Neural progenitor cell (in vitro differentiated cells): Measurements from ENCODE around the gene NUBPL. TPM values are rescaled to one million over a fixed set of nuclear protein-coding genes. Genes with fewer than 3 reads are reported as not detected.

Source experiments
- DNase-seq: peaks from one replicate; pipeline ENCODE4 v3.0.0-alpha.2; 2016; ENCODE audit warnings: low spot score
- H2AFZ ChIP-seq: fragments of 200-600 bp; sonication (generic); replicated peaks from 2 replicates; pipeline ENCODE4 v1.6.1; 2016; ENCODE audit warnings: antibody characterized with exemption
- H3F3A ChIP-seq: fragments of 200-600 bp; sonication (generic); 2 replicates; pipeline ENCODE4 v1.6.1; 2016; ENCODE audit warnings: antibody characterized with exemption, low read depth
- H3K27ac ChIP-seq: fragments of 200-600 bp; sonication (generic); 2 replicates; pipeline ENCODE4 v1.5.1; 2016; ENCODE audit warnings: mild to moderate bottlenecking
- H3K27me3 ChIP-seq: fragments of 200-600 bp; sonication (generic); 2 replicates; pipeline ENCODE4 v1.6.1; 2016; ENCODE audit warnings: mild to moderate bottlenecking, moderate library complexity
- H3K36me3 ChIP-seq: fragments of 200-600 bp; sonication (generic); 2 replicates; pipeline ENCODE4 v1.5.1; 2016
- H3K4me1 ChIP-seq: fragments of 200-600 bp; sonication (generic); 2 replicates; pipeline ENCODE4 v1.6.1; 2016; ENCODE audit warnings: mixed run types
- H3K4me2 ChIP-seq: fragments of 200-600 bp; sonication (generic); 2 replicates; pipeline ENCODE4 v1.6.1; 2016
- H3K4me3 ChIP-seq: fragments of 200-600 bp; sonication (generic); 2 replicates; pipeline ENCODE4 v1.5.1; 2016
- H3K79me2 ChIP-seq: fragments of 200-600 bp; sonication (generic); 2 replicates; pipeline ENCODE4 v1.6.1; 2016; ENCODE audit warnings: low read depth
- H3K9ac ChIP-seq: fragments of 200-600 bp; sonication (generic); 2 replicates; pipeline ENCODE4 v1.6.1; 2016
- H3K9me3 ChIP-seq: fragments of 200-600 bp; sonication (generic); 2 replicates; pipeline ENCODE4 v1.5.1; 2016; ENCODE audit warnings: low read depth
- H4K20me1 ChIP-seq: fragments of 200-600 bp; sonication (generic); 2 replicates; pipeline ENCODE4 v1.6.1; 2016; ENCODE audit warnings: low read depth
- H3K27ac Mint-ChIP-seq: 3 replicates; pipeline ENCODE4 v1.8.0; 2021; ENCODE audit warnings: mixed read lengths
- H3K27me3 Mint-ChIP-seq: 2 replicates; pipeline ENCODE4 v1.8.0; 2022; ENCODE audit warnings: low read depth, mild to moderate bottlenecking, inconsistent platforms, moderate library complexity, mixed read lengths; ENCODE audit not compliant: insufficient read depth
- H3K36me3 Mint-ChIP-seq: 3 replicates; pipeline ENCODE4 v1.8.0; 2021; ENCODE audit warnings: mixed read lengths
- H3K4me1 Mint-ChIP-seq: 3 replicates; pipeline ENCODE4 v1.8.0; 2021; ENCODE audit warnings: mixed read lengths
- H3K4me3 Mint-ChIP-seq: 3 replicates; pipeline ENCODE4 v1.8.0; 2021; ENCODE audit warnings: mild to moderate bottlenecking, moderate library complexity, mixed read lengths
- H3K9me3 Mint-ChIP-seq: 3 replicates; pipeline ENCODE4 v1.8.0; 2020; ENCODE audit warnings: mixed read lengths
- EZH2 ChIP-seq: fragments of 200-600 bp; sonication (generic); IDR thresholded peaks from 2 replicates; pipeline ENCODE4 v1.6.1; 2017; ENCODE audit warnings: antibody characterized with exemption, mild to moderate bottlenecking, moderate library complexity
- EZH2phosphoT487 ChIP-seq: fragments of 200-600 bp; sonication (generic); IDR thresholded peaks from 2 replicates; pipeline ENCODE4 v1.6.1; 2017; ENCODE audit warnings: antibody characterized with exemption
- total RNA-seq: library from RNA; depleted of rRNA; stranded (reverse); fragments of >200 nt; gene quantifications from 2 replicates; pipeline ENCODE4 v1.2.3, GENCODE V29; 2015; ENCODE audit warnings: low replicate concordance
- TF ChIP-seq, protein P1 (sequence below): fragments of 200-600 bp; sonication (generic); IDR thresholded peaks from 2 replicates; pipeline ENCODE4 v1.5.1; 2017; ENCODE audit warnings: antibody characterized with exemption, mild to moderate bottlenecking

NUBPL gene
- total RNA-seq, 1 donor from 2014 or later: 29.3 TPM

DNA sequence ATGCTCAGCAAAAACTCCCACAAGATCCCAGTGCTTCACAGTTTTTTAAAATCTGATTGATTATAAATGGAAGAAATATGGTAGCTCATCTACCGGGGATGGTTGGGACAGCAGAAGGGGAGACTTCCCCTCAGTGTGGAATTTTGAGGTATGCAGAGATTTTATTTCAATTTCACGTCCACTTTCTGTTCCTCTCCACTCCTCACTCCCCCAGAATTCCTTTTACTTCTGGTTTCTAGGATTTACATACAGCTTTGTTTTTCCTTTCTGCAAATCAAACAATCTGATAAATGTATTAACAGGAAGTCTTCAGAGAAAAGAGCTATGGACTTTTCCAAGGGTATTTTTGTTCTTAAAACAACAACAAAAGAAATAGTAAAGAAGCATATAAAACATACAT is 334.4 kb downstream of the NUBPL start:
- Histone ChIP-seq H3K4me1 (peaks cover 39% of the 10 kb centered on the region), H3K79me2 (no peaks in the 10 kb centered on the region), H3K27me3 (no peaks in the 10 kb centered on the region), H3K9me3 (no peaks in the 10 kb centered on the region), H3K4me3 (no peak overlapping the region), H3K27ac (no peak overlapping the region), H3K9ac (no peak overlapping the region), H3K36me3 (no peaks in the 10 kb centered on the region), H3F3A (peaks cover 14% of the 10 kb centered on the region), H3K4me2 (no peak overlapping the region), H2AFZ (no peak overlapping the region), H4K20me1 (no peaks in the 10 kb centered on the region)
- Mint-ChIP-seq H3K4me3 (no peak overlapping the region), H3K9me3 (no peaks in the 10 kb centered on the region), H3K36me3 (no peaks in the 10 kb centered on the region), H3K27me3 (no peaks in the 10 kb centered on the region), H3K4me1 (peaks cover 50% of the 10 kb centered on the region), H3K27ac (no peak overlapping the region)
- DNase-seq: no peak
- no peak for TF ChIP-seq EZH2phosphoT487
- TF ChIP-seq EZH2: no peak
- TF ChIP-seq, protein P1, sequence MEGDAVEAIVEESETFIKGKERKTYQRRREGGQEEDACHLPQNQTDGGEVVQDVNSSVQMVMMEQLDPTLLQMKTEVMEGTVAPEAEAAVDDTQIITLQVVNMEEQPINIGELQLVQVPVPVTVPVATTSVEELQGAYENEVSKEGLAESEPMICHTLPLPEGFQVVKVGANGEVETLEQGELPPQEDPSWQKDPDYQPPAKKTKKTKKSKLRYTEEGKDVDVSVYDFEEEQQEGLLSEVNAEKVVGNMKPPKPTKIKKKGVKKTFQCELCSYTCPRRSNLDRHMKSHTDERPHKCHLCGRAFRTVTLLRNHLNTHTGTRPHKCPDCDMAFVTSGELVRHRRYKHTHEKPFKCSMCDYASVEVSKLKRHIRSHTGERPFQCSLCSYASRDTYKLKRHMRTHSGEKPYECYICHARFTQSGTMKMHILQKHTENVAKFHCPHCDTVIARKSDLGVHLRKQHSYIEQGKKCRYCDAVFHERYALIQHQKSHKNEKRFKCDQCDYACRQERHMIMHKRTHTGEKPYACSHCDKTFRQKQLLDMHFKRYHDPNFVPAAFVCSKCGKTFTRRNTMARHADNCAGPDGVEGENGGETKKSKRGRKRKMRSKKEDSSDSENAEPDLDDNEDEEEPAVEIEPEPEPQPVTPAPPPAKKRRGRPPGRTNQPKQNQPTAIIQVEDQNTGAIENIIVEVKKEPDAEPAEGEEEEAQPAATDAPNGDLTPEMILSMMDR: no peak

DNA sequence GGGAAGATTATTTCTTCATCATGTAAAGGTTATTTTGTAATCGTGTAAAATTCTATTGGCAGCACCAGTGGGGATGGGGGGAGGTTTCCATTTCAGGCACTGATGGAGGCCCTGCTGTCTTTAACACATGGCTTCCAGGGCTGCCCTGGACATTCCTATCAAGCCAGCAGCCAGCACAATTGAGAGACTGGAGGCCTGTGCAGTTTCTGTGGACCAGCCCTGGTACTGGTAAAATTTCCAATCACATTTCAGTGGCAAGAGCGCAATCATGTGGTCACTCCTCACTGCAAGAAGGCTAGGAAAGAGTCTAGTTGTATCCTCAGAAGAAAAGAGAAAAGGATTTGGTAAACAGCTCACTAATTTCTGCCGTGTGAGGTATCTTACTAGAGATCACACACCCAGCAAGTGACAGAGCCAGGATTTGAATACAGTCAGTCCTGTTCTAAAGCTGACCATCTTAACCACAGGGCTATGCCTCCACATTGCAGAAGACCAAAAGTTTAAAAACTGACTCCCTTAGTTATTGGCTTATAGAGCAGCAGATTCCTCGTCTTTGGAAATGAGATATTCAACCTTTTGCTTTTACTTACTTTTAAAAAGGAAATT is 336.5 kb downstream of the NUBPL start:
- H3K27me3 ChIP-seq: no peaks in the 10 kb centered on the region
- TF ChIP-seq EZH2phosphoT487 (no peak), EZH2 (no peak)
- TF ChIP-seq, protein P1: no peak
- Mint-ChIP-seq H3K36me3 (no peaks in the 10 kb centered on the region), H3K27me3 (no peaks in the 10 kb centered on the region), H3K4me3 (no peak overlapping the region), H3K4me1 (peaks cover 41% of the 10 kb centered on the region), H3K27ac (no peak overlapping the region), H3K9me3 (no peaks in the 10 kb centered on the region)
- no peak overlapping the region for H3K4me3 ChIP-seq
- no peak overlapping the region for H3K27ac ChIP-seq
- no peaks in the 10 kb centered on the region for H3K36me3 ChIP-seq
- no peaks in the 10 kb centered on the region for H3K79me2 ChIP-seq
- peaks cover 14% of the 10 kb centered on the region for H3F3A ChIP-seq
- peak overlapping the region; percentile 45 for H2AFZ ChIP-seq
- H4K20me1 ChIP-seq: no peaks in the 10 kb centered on the region
- H3K4me2 ChIP-seq: no peak overlapping the region
- peaks cover 28% of the 10 kb centered on the region for H3K4me1 ChIP-seq
- no peak overlapping the region for H3K9ac ChIP-seq
- H3K9me3 ChIP-seq: no peaks in the 10 kb centered on the region
- DNase-seq: peak; percentile 38

DNA sequence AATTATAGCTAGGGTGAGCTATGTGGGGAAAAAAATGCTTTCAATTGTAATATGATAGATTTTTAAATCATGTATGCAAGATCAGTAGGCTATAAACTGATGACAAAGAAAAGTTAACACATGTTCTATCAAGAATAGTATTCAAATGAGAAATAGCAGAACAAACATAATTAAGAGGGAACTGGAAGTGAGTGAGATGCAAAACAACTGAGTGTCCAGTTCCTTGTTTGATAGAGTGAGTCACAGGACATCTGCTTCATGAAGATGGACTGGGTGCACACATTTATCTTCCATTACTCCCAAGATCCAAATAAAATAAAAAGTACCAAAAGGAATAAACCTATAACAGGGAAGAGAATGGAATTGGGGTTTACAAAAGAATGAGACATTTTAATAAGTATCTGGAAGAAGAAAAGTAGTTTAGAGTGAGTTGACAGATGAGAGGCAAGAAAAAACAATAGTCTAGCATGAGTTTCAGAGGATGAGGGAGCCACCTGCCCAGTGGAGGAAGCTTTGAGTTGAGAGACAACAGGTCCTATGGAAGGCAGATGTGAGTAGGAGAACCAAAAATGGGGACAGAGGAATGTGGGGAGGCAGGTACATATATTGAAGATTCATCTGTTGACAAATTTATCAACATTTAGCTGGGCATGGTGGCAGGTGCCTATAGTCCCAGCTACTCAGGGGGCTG is 337.8 kb downstream of the NUBPL start:
- Histone ChIP-seq H3K79me2 (no peaks in the 10 kb centered on the region), H3K9me3 (no peaks in the 10 kb centered on the region), H3K9ac (no peak overlapping the region), H3K36me3 (no peaks in the 10 kb centered on the region), H3F3A (peaks cover under 1% of the 10 kb centered on the region), H2AFZ (no peak overlapping the region), H3K4me2 (no peak overlapping the region), H3K4me1 (peaks cover 15% of the 10 kb centered on the region), H4K20me1 (no peaks in the 10 kb centered on the region), H3K4me3 (no peak overlapping the region), H3K27me3 (no peaks in the 10 kb centered on the region), H3K27ac (no peak overlapping the region)
- no peaks in the 10 kb centered on the region for H3K36me3 Mint-ChIP-seq
- no peak overlapping the region for H3K27ac Mint-ChIP-seq
- peaks cover 30% of the 10 kb centered on the region for H3K4me1 Mint-ChIP-seq
- H3K9me3 Mint-ChIP-seq: no peaks in the 10 kb centered on the region
- DNase-seq: no peak
- H3K4me3 Mint-ChIP-seq: no peak overlapping the region
- H3K27me3 Mint-ChIP-seq: no peaks in the 10 kb centered on the region
- TF ChIP-seq EZH2phosphoT487 (no peak), EZH2 (no peak)
- TF ChIP-seq, protein P1: no peak
